HG03460 (cell line): ENCODE data around the gene P2RY8.
"Not testable (repeated sequence)": the region's sequence is repeated elsewhere in the genome, so short reads cannot be mapped to it uniquely, and the experiment has no call there.

Source experiments
- ATAC-seq: cut with Tn5 transposase; IDR thresholded peaks from one replicate; pipeline ENCODE4 v1.9.1; 2021; ENCODE audit not compliant: unreplicated experiment

The P2RY8 gene, protein sequence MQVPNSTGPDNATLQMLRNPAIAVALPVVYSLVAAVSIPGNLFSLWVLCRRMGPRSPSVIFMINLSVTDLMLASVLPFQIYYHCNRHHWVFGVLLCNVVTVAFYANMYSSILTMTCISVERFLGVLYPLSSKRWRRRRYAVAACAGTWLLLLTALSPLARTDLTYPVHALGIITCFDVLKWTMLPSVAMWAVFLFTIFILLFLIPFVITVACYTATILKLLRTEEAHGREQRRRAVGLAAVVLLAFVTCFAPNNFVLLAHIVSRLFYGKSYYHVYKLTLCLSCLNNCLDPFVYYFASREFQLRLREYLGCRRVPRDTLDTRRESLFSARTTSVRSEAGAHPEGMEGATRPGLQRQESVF

DNA sequence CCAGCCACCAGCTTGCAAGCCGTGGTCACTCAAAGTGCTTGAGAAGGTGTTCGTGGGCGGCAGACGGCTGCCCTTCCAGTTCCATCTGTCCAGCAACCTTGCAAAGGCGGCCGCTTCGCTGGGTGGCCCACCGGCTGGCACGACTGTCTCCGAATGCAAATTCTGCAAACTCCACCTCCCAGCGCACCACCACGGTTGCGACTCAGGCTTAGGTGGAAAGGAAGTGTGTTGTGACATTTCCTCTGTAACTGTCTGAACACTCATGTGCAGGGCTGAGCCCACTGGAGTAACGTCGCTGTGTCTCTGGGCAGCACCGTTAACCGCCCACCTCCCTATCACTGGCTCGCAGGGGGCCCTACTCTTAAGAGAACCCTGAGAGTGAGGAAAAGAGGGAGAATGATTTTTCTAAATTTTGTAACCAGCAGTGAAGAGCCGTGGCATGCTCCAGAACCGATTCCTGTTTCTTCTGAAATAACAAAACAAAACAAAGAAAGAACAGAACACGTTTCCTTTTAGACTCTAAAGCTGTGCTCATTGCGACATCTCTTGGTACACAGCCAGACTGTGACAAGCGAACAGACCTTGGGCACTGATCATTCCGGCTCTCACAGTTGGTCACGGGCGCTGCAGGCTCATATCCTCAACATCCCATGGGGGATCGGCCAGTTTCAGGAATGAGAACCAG lies at the start of gene P2RY8:
P2RY8 (minus strand) TSS at position 155 of the 685 bp plus-strand sequence. CDS start 70,627 bp downstream, outside the sequence.
- ATAC-seq = peak; percentile 53

DNA sequence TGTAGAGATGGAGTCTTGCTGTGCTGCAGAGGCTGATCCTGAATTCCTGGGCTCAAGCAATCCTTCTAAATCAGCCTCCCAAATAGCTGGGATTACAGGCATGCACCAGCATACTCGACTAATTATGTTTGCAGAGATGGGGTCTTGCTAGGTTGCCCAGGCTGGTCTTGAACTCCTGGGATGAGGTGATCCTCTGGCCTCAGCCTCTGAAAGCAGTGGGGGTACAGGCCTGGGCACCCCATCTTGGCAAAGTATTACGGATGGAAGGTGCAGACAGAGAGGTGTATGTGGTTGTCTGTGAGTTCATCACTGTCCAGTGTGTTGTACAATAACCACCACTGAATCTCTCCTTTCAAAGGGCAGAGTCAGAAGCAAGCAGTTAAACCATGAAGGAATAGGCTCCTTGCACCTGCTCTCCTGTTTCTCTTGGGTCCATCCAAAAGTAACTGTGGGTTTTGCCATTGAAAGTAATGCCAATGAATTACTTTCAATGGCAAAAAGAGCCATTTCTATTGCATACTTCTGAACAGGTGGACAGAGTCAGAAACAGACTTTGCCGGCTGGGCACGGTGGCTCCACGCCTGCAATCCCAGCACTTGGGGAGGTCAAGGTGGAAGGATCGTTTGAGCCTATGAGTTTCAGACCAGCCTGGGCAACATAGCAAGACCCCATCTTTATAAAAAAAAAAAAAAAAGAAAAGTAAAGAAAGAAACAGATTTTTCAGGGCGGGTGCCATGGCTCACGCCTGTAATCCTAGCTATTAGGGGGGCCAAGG lies 47.4 kb upstream of the P2RY8 start:
- no peak for ATAC-seq

DNA sequence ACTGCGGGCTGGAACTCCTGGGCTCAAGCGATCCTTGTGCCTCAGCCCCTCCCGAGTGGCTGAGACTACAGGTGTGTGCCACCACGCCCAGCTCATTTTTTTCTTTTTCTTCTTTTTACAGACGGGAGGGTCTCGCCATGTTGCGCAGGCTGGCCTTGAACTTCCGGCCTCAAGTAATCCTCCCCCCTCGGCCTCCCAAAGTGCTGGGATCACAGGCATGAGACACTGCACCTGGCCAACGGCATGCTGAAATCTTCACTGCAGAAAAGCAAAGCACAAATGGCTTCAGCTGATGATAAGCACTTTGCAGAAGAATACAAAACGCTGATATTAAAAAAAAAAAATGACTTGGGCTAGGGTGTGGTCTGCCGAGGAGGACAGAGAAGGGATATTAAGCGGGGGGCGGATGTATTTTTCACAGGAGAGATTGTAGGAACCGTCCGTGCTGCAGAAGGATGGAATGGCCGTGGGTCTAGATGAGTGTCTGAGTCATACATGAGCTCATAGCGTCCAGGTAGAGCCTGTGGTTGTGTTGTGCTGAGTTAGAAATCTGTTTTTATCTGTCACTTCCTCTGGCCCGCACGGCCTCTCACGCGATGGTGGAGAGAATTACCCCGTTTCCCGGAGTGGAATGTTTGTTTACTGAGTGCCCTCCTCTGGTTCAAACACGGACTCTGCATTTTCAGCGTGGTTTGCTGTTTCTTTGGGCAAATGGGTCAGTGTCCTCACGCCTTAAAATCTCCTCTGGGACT lies 45.9 kb upstream of the P2RY8 start:
- ATAC-seq = no peak

DNA sequence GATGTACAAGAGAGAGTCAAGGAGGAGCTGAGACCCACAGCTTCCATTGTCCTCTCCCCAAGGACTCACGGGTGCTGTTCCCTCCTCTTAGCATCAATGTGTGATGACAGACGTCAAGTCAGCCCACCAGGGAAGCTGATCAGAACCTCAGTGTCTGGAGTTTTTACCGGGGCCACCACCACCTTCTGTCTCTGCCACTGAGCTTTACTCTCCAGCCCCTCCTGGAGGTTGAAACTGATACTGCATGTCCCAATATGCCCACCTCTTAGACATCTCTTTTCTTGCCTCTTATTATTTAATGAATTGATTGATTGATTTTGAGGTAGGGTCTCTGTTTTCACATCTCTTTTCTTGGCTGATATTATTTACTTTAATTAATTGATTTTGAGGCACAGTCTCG lies 44.1 kb upstream of the P2RY8 start:
- no peak for ATAC-seq

DNA sequence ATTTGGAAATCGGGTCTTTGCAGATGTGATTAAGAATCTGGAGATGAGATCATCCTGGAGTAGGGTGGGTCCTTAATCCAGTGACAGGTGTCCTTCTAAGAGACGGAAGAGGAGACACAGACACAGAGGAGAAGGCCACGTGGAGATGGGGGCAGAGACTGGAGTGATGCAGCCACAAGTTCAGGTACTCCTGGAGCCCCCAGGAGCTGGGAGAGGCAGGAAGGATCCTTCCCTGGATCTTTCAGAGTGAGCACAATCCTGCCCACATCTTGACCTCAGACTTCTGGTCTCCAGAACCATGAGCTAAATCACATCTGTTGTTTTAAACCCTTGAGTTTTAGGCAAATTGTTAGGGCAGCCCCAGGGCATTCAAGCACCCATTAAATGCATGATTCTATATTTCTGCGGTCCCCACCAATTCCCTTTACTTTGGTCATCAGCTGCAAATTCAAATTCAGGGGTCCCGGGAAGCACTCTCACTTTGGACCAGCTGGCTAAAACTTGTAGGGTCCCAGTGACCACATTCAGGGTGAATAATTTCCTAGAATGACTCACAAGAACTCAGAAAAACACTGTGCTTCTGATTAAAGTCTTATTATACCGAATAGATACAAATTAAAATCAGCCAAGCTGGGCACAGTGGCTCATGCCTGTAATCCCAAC lies 41.7 kb upstream of the P2RY8 start:
- no peak for ATAC-seq

DNA sequence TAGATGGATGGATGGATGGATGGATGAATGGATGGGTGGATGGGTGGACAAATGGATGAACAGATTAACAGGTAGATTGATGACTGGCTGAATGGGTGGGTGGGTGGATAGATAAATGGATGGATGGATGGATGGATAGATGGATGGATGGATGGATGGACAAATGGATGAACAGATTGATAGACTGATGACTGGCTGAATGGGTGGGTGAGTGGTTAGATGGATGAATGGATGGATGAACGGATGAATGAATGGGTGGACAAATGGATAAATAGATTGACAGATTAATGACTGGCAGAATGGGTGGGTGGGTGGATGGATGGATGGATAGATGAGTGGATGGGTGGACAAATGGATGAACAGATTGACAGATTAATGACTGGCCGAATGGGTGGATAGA lies 40.9 kb upstream of the P2RY8 start:
- no peak for ATAC-seq

DNA sequence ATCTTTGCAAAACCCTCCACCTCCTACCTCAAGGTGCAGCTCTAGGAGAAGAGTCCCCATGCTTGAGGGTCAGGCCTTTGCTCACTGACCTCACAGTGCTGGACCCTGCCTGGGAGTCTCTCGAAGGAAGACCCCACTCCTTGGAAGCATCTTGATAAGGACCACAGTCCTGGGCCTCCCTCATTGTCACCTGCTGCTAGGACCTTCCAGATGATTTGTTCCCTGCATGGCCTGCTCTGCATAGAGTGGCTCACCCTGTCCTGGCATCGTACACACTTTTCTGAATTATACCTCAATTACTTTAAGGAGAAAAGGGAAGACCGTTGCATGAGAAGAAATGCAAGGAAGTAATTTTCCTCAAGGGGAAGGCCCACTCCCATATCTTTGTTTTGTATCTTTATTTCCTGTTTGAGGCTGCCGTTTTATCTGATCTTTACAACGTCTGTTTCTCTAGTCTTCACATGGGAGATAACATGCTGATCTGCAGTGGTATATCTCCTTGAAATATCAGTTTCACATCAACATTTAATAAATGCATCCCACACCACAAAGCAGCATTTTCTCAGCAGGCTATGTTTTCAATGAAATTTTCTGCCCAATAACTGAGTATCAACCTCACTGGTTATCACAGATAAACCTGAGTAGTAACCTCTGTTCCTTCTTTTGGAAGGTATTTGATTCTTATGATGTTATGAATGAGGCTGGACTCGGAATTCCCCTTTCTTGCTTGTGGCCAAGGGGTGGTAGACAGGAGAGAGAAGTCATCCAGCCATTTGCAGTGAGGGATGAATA lies 39.4 kb upstream of the P2RY8 start:
- no peak for ATAC-seq

DNA sequence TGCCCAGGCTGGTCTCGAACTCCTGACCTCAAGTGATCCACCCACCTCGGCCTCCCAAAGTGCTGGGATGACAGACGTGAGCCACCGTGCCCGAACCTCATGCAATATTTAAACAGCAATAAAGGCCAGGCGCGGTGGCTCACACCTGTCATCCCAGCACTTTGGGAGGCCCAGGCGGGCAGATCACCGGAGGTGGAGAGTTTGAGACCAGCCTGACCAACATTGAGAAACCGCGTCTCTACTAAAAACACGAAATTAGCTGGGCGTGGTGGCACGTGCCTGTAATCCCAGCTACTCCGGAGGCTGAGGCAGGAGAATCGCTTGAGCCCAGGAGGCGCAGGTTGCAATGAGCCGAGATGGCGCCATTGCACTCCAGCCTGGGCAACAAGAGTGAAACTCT lies 37.2 kb upstream of the P2RY8 start:
- not testable (repeated sequence) for ATAC-seq

DNA sequence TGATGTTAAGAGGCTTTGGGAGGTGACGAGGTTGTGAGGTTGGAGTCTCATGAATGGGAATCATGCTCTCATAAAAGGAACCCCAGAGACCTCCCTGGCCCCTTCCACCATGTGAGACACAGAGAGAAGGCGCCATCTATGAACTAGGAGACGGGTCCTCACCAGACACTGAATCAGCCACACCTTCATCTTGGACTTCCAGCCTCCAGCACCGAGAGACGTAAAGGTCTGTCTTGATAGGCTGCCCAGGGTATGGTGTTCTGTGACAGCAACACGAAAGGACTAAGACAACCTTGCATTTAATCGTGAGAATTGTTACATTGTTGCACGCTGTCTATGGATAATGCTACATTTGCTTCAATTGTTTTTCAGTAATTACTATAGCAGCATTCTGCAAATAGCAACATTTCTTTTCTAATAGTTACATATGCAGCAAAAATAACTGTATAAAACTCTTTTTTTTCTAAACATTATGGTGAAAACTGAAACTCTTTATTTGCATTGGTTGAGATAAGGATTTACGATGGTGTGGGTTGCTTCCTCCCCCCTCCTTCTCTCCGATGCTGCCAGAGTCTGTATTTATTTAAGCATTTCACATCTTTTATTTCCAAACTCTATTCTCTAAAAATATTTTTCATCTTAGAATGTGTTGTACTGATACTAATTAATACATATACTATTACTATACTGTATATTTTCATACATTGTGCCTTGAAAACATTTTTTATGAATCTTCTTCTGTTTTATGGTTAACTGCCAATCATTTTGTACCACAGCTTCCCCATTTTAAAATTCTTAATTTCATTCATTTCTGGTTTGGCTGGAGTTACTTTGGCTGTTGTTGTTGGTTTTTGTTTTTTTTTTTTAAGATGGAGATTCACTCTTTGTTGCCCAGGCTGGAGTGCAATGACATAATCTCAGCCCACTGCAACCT lies 28.0 kb upstream of the P2RY8 start:
- ATAC-seq = no peak

DNA sequence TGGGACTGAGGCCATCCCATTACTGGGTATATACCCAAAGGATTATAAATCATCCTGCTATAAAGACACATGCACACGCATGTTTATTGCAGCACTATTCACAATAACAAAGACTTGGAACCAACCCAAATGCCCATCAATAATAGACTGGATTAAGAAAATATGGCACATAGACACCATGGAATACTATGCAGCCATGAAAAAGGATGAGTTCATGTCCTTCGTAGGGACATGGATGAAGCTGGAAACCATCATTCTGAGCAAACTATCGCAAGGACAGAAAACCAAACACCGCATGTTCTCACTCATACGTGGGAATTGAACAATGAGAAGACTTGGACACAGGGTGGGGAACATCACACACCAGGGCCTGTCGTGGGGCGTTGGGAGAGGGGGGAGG lies 27.1 kb upstream of the P2RY8 start:
- not testable (repeated sequence) for ATAC-seq

DNA sequence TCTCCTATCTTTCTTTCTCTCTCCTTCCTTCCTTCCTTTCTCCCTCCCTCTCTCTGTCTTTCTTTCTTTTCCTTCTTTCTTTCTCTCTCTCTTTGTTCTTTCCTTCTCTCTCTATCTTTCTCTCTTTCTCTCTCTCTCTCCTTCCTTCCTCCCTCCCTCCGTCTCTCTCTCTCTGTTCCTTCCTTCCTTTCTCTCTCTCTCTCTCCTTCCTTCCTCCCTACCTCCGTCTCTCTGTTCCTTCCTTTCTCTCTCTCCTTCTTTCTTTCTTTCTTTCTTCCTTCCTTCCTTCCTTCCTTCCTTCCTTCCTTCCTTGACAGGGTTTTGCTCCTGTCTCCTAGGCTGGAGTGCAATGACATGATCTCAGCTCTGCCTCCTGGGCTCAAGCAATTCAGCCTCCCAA lies 24.2 kb upstream of the P2RY8 start:
- ATAC-seq = no peak

DNA sequence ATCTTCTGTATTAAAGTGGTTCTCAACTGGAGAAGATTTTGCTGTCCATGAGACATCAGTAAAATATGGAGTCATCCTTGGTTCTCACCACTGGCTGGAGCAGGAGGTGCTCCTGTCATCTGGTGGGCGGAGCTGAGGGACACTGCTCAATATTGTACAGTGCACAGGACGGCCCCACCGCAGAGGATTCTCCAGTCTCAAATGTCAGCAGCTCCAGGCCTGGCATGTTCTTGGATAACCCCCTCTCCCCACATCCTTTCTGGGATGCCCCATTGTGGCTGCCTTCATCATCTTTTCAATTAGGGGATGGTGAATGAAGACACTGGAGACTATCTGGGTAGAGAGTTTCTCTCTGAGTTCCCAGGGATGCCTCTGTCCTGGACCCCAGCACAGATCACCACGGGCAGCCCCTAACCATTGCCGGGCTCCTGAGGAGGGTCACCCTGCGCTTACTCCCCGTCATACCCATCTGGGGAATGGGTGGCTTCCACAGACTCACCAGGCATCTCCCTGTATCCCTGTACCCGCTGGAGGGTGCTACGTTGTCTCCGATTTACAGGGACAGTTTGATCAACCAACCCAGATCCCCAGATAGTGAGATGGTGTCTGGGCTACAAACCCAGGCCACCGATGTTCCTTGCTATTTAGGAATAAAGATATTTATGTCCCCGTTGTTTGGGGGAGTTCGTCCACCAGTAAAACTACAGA lies 21.9 kb upstream of the P2RY8 start:
- ATAC-seq = no peak

DNA sequence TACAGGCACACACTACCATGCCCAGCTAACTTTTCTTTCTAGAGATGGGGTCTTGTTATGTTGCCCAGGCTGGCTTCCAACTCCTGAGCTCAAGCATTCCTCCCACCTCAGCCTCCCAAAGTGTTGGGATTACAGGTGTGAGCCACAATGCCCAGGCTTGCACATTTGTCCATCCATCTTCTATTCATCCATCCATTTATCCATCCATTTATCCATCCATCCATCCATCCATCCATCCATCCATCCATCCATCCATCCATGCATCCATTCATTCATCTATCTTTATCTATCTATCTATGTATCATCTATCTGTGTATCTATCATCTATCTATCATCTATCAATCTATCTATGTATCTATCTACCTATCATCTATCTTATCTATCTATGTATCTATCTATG lies 20.5 kb upstream of the P2RY8 start:
- not testable (repeated sequence) for ATAC-seq

DNA sequence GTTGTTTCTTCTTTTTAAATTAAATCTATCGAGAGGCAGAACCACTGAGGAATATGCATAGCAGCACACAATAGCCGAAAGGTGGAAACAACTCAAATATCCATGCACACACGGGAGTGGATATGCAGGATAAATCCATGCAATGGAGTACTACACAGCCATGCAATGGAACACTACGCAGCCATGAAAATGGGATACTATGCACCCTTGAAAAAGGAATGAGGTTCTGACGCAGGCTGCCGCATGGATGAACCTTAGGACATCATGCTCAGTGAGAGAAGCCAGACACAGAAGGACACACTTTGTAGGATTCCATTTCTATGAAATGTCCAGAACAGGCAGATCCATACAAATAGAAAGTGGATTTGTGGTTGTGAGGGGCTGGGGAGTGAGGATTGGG lies 18.4 kb upstream of the P2RY8 start:
- ATAC-seq = no peak

DNA sequence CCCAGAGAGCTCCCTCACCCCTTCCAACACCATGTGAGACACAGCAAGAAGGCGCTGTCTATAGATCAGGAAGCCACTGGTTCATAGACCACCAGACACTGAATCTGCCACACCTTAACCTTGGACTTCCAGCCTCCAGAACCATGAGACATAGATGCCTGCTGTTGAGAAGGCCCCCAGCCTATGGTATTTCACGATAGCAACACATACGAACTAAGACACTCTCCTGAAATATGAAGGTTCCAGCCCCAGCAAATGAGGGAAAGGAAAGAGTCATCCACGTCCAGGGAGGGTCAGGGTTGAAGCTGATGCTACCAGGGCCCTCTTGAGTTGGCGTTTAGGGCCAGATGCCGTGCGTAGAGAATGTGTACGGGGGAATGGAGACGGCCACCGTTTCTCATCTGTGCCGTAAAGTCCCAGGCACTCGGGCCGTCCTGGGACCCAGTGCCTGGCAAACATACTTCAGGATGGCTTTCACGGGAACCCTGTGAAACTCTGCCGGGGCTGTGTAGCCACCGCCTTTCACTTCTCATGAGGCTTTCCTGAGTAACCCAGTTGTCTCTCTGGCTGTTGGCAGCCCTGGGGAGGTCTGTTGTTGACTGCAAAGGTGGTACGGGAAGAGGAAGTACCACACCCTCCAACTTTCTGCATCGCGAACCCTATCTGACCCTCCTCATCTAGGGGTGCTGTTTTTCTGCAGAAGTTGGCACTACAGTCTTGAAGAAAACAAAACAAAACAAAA lies 17.7 kb upstream of the P2RY8 start:
- no peak for ATAC-seq

DNA sequence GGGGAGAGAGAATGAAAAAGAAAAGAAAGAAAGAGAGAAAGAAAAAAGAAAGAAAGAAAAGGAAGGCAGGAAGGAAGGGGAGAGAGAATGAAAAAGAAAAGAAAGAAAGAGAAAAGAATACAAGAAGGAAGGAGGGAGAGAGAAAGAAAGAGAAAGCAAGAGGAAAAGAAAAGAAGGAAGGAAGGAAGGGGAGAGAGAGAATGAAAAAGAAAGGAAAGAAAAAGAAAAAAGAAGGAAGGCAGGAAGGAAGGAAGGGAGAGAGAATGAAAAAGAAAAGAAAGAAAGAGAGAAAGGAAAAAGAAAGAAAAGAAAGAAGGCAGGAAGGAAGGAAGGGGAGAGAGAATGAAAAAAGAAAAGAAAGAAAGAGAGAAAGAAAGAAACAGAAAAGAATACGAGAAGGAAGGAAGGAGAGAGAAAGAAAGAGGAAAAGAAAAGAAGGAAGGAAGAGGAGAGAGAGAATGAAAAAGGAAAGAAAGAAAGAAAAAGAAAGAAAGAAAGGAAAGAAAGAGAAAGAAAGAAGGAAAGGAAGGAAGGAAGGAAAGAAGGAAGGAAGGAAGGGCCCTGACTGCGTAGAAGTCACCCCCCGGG lies 15.1 kb upstream of the P2RY8 start:
- ATAC-seq = no peak

DNA sequence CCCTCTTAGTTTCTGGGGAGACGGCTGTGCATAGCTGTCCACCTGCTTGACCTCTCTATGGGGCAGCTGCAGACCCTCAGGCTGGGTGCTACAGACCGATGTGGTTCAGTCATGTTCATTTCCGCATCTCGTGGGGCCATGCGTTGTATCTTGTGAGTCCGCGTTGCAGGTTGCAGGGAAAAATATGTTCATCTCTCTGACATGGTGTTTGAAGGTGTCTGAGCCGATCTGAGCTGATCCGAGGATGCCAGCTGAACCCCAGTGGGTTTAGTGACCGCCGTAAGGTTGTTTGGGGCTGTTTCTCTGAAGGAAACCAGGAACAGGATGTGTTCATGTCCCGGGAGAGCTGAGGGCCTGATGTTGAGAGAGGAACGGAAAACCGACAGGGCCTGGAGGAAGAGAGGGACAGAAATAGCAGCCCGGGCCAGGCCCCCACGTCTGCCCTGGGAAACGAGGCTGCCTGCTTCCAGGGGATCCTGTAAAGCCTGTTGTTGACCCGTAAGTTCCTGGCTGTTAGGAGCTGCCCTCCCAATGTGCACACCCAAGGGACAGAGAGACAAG lies 9.8 kb upstream of the P2RY8 start:
- no peak for ATAC-seq
